SHP77 (cell line): ENCODE data around the gene PDGFA.

Source experiments
- DNase-seq, 2 experiments: peaks; one replicate each; lab custom pipeline; 2025; lab: John Stamatoyannopoulos, UW

Gene PDGFA

GRCh38 chr7:536231-536630 is 16.6 kb upstream of the PDGFA start:
- DNase-seq, result no peak

- DNase-seq, result no peak
Observed at GRCh38 chr7:534959-535358, 15.3 kb upstream of the PDGFA start.

- DNase-seq, result no peak
Observed at GRCh38 chr7:534075-534474, 14.4 kb upstream of the PDGFA start.

- no peak for DNase-seq
Observed at GRCh38 chr7:533266-533665, 13.6 kb upstream of the PDGFA start.

GRCh38 chr7:532379-533143 is 12.9 kb upstream of the PDGFA start:
- DNase-seq, result no peak

GRCh38 chr7:531777-532176 is 12.1 kb upstream of the PDGFA start:
- no peak for DNase-seq

GRCh38 chr7:528451-528850 is 8.8 kb upstream of the PDGFA start:
- DNase-seq, result no peak

GRCh38 chr7:527723-528122 is 8.1 kb upstream of the PDGFA start:
- DNase-seq, result no peak

GRCh38 chr7:526460-527034 is 6.9 kb upstream of the PDGFA start:
- no peak for DNase-seq

GRCh38 chr7:525740-526139 is 6.1 kb upstream of the PDGFA start:
- peak in 1 of 2 experiments; percentile 27 for DNase-seq

GRCh38 chr7:524800-525199 is 5.2 kb upstream of the PDGFA start:
- DNase-seq, result no peak

- DNase-seq, result peak; percentile 70 to 83
Observed at GRCh38 chr7:523347-524336, 4.0 kb upstream of the PDGFA start.

- DNase-seq, result no peak
Observed at GRCh38 chr7:522951-523314, 3.3 kb upstream of the PDGFA start.

- DNase-seq, result no peak
Observed at GRCh38 chr7:522071-522950, 2.7 kb upstream of the PDGFA start.

- DNase-seq, result no peak
Observed at GRCh38 chr7:521221-522070, 1.8 kb upstream of the PDGFA start.

GRCh38 chr7:520503-521161 is 986 bp upstream of the PDGFA start:
- no peak for DNase-seq

- DNase-seq, result no peak
Observed at GRCh38 chr7:518630-519483, 789 bp downstream of the PDGFA start.

- DNase-seq, result no peak
Observed at GRCh38 chr7:517774-518629, 1.6 kb downstream of the PDGFA start.
